NCI-H2171 treated with DMSO at 0.1 percent for 48 hours (cell line): ENCODE measurements around the gene RASSF10.

Source experiments
- DNase-seq: peaks from one replicate; lab custom pipeline; 2025; lab: John Stamatoyannopoulos, UW

The RASSF10 gene

GRCh38 chr11:13061294-13061990 is 52.3 kb downstream of the RASSF10 start:
- no peak for DNase-seq
